Left ventricle myocardium superior (tissue), 1 donor: ENCODE data around the gene TUSC7. TPM values are rescaled to one million over a fixed set of nuclear protein-coding genes. Genes with fewer than 3 reads are reported as not detected.

ENCODE experiments used
- ATAC-seq: fragments of 200-7000 bp; cut with Tn5 transposase; one replicate; pipeline ENCODE4 v1.9.1; 2020; ENCODE audit warnings: mild to moderate bottlenecking, moderate library complexity
- DNase-seq: peaks from one replicate; pipeline ENCODE4 v3.0.0-alpha.2; 2020
- intact Hi-C: fragments of 100-400 bp; cut with micrococcal nuclease; formaldehyde crosslinking; loops from one replicate; pipeline ENCODE4 v1.11.0; 2022
- total RNA-seq: library from RNA; stranded (reverse); fragmentation: NEBNext Ultra II Directional; extraction: Animal tissue kit (Norgen Biotek cat#: 25700); gene quantifications from one replicate; pipeline ENCODE4 v1.2.1, GENCODE V29; 2021
- donor health status: DM: no; HTN: yes; CAD: no; lungs with severe emphysema.

The TUSC7 gene
- total RNA-seq, 1 donor from 2014 or later, result not detected

DNA sequence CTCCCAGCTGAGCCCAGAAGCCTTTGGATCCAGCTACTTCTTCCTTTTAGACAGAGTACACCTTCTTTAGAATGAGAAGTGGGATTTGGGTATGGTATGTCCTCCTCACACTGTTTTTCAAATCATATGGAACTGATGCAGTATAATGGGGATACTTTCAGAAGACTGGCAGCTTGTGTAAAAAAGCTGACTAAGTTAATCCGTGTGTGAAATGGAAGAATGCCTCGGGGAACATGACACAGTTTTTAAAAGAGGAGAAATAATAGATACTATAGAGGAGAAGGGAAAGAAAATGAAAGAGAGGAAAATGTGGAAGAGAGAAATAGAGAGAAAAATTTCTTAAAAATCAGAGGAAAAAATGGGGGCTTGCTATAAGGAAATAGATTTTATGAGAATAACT is 47.7 kb downstream of the TUSC7 start:
- intact Hi-C loops, result no loop called here
- DNase-seq (no peak), ATAC-seq (no peak)

DNA sequence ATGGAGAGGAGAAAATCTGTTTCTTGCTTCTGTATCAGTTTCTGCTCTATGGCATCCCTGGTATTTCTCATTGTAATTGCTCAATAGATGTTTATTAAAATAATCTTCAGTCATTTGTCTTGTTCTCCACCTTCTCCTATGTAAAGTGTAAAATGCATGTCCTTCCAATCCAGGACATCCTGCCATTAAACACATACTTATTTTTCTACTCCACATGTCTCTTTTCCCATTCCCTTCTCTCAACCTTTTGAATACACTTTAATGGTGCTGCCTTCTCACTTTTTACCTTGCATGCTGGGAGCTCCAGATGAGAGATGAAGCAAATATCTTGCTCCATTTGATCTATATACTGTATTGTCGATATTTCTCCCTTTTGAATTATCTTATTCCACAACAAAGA is 49.7 kb downstream of the TUSC7 start:
- ATAC-seq (no peak), DNase-seq (no peak)
- intact Hi-C loops, result no loop called here
